T-helper 2 cell (primary cell): ENCODE data around the gene ZNF135.

ENCODE experiments used
- DNase-seq, 5 experiments: peaks; one replicate each; pipeline versions ENCODE4 v3.0.0 to v3.0.0-alpha.2; 2012 to 2022

The ZNF135 gene

GRCh38 chr19:58047672-58048071 is 11.4 kb upstream of the ZNF135 start:
- DNase-seq: no peak

DNA sequence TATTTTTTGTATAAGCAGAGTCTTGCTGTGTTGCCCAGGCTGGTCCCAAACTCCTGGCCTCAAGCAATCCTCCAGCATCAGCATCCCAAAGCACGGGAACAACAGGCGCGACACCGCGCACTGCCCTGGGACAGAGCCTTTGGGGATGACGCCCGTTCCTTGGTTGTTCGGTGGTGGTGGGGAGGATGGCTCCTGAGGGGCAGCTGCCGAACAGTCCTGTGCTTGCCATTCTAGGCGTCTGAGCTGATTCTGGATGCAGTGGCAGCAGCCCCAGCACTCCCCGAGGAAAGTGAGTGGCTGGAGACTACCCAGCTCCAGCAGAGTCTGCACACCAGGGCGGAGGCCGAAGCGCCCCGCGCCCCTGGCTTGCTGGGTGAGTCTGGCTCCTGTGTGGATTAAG is 6.8 kb upstream of the ZNF135 start:
- DNase-seq: no peak

- DNase-seq: no peak
These were observed 5.5 kb upstream of the ZNF135 start for GRCh38 chr19:58053480-58054156.

DNA sequence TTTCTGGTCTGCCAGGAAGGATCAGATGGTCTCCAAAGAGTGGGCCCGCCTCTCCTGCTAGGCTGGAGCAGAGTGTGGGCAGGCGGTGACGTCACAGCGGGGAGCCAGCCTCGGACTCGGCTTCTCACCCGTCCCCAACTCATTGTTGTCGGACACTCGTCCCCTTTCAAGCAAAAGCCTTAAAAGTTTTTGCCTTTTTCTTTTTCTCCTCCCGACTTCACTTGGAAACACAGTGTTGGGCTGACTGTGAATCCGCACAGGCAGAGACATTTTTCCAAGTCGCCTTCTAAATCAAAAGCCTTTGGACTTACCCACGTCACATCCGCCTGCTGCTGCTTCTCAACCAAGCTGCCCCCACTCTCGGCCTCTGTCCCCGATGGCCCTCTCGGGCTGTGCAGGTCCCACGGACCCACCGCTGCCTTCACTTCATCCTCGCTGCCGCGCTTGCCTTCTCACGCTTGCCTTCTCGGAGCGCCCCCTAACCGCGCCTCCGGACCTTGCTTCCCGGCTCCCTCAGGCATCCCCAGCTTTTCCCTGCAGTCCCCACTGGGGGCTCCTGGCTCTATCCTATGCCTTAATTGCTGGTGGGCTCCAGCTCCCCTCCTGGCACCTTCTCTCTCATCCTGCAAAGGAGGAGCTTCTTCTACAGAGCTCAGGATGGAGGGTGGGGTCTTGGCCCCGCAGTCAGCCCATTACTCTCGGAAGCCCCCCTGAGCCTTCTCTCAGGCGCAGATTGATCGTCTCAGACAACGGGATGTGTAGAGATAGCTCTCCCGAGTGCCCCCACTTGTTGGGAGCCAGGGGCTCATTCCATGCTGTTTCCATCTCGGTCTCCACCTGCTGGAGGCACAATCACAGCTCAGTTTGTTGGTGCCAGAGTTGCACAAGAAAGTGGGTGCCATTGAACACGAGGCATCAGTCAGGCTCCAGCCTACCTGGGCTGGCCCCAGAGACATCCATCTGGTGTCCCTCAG is 3.9 kb upstream of the ZNF135 start:
- no peak for DNase-seq

DNA sequence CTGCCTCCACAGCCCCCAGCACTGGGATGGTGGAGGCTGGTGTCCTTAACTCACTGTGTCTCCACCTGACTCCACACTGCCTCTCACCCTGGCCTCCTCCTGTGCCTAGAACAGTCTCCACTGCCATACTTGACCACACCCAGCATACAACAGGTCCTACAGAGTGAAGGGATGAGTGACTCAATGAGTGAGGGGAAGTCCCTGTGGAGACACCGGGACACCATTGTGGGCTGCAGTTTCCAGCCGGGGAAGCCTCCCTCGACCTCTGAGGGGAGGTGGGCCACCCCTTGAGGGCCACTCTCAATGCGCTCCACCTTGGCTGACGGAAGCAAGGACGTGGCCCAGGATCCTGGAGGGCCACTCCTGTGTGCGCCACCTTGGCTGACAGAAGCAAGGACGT is 2.8 kb upstream of the ZNF135 start:
- DNase-seq: no peak

- no peak for DNase-seq
These were observed 2.2 kb upstream of the ZNF135 start for GRCh38 chr19:58056861-58057260.

DNA sequence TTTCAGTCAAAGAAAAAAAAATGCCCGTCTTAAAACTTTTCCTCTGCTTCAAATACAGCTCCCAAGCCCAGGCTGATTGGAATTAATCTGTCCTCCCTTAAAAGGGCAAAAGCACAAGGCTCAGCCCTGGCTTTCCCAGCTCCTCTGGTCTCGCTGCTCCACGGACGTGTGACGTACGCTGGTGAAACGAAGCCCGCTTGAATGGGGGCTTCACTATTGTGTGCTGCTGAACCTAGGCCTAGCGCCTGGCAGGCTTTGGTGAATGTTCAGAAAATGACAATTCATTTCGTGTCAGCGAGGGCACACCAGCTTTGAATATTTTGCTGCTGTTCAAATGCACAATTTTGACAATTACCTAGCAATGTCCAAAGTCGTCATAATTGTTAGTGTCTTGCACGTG is 615 bp upstream of the ZNF135 start:
- no peak for DNase-seq

GRCh38 chr19:58059671-58060078 is 593 bp downstream of the ZNF135 start:
- DNase-seq: no peak

DNA sequence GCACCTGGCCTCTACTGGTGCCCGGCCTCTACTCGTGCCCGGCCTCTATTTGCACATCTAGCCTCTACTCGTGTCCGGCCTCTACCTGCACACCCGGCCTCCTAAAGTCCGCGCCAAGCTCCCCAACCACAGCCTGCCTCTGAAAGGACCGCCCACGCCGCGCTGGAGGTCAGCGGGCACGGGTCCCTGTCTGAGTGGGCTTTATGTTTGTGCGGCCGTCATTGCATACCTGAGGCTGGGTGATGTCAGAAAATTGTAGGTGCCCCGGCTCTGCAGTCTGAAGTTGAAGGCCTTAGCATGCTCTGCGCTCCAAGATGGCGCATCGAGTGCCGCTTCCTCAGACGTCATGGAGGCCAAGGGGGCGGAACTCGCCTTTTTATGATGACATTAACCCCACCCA is 1.1 kb downstream of the ZNF135 start:
- no peak for DNase-seq

- DNase-seq: no peak
These were observed 4.6 kb downstream of the ZNF135 start for GRCh38 chr19:58063712-58064111.

- no peak for DNase-seq
These were observed 8.3 kb downstream of the ZNF135 start for GRCh38 chr19:58067240-58067912.

DNA sequence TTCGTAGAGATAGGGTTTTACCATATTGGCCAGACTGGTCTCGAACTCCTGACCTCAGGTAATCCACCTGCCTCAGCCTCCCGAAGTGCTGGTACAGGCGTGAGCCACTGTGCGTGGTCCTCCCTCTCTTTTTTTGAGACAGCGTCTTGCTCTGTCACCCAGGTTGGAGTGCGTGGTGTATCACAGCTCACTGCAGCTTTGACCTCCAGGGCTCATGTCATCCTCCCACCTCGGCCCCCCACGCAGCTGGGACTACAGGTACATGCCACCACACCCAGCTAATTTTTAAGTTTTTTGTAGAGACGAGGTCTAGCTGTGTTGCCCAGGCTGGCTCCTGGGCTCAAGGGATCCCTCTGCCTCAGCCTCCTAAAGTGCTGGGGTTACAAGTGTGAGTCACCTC is 20.7 kb downstream of the ZNF135 start:
- DNase-seq: no peak

DNA sequence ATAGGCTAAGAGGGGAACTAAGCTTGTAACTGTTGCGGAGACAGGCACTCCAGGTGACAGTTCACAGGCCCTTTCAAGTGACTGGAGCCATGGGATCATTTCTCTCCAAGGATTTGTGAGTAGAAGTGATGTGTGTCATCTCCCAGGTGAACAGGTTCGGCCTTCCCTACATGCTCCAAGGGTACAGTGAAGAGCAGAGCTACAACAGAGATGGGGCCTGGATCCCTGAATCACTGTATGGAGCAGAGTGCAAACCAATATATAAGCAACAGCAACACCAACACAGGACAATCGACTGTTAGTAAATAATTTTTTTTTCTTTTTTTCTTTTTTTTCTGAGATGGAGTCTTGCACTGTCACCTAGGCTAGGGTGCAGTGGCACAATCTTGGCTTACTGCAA is 23.9 kb downstream of the ZNF135 start:
- DNase-seq: no peak

DNA sequence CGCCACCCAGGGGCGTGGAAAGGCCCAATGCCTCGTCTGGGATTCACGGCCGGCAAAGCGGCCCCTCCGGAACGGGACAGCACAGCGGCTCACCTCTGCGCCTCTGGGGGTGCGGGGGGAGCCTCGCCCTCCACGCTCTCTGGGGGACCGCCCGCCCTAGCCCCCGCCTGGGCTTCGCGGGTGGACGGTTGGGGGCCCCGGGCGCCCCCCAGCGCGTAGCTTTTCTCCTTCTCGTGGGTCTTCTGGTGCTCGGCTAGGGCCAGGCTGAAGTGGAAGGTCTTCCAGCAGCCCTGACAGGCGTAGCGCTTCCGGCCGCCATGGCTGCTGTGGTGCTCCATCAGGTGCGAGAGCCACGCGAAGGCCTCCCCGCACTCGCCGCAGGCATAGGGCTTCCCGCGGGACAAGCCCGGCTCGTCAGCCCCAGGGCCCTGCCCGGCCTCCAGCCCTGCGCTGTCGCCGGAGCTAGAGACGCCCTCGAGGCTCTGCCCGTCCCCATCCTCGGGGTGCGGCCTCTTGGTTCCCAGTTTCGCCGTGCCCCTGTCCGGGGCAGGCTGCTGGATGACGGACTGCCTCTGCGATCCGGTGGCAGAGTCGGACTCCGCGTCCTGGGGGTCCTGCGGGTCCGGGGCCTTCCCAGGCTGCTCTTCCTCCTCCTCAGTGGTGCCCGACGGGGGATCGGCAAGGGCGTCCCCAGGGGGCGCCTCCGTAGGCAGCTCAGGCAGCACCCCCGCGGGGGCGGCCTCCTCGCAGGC is 25.7 kb downstream of the ZNF135 start:
- no peak for DNase-seq

DNA sequence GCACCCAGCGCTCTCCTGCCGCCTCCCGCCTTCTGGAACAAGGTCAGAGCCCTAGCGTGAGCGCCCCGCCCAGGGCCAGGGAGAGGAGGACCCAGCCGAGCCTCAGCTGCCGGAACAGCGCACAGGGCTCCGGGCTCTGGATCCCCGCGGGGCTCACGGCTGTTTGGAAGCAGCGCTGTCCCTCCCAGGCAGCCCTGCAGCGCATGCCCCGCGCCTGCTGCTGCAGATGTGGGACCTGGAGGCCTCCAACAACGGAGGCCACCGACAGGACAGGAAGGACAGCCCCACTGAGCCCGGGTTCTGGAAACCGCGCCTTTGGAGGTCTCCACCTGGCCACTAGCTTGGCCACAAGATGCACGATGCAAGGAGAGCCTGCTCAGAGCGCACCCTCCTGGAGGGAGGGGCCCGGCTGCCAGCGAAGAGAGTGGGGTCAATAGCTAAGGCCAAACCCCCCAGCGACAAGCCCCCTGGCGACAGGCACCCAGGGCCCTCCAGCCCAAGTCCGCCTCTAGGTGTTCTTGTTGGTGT is 26.3 kb downstream of the ZNF135 start:
- DNase-seq: no peak

- DNase-seq: no peak
These were observed 28.0 kb downstream of the ZNF135 start for GRCh38 chr19:58086825-58087710.

GRCh38 chr19:58088521-58089052 is 29.5 kb downstream of the ZNF135 start:
- DNase-seq: no peak

GRCh38 chr19:58089846-58090245 is 30.8 kb downstream of the ZNF135 start:
- no peak for DNase-seq

DNA sequence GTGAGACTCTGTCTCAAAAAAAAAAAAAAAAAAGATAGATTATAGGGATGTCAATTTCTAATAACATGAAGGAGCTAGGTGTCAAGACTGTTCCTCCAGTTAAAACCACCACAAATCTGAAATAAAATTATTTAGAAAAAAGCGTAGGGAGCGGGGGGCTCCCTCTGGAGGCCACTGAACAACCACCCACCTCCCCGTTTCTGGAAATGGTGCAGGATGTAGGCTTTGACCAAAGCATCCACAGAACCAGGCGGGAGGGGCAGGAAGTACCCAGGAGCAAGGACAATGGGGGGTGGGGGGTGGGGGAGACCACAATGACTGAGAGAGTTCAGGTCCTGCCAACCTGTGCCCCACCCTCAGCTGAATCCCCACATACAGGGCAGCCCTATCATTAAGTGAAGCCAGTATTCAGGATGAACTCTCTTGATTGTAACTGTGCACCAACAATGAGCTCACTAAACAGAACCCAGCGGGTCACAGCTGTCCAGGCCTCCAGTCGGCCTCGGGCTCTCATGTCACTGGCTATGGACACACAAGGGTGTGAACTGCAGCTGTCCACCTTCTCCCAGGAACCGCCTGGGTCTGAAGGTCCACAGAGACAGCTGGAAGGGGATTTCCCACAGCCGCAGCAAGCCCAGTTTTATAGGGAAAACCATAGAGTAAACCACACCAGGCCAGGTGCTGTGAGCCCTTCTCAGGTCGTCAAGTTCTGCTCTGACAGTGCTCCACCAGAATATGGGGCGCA is 32.3 kb downstream of the ZNF135 start:
- DNase-seq: no peak

DNA sequence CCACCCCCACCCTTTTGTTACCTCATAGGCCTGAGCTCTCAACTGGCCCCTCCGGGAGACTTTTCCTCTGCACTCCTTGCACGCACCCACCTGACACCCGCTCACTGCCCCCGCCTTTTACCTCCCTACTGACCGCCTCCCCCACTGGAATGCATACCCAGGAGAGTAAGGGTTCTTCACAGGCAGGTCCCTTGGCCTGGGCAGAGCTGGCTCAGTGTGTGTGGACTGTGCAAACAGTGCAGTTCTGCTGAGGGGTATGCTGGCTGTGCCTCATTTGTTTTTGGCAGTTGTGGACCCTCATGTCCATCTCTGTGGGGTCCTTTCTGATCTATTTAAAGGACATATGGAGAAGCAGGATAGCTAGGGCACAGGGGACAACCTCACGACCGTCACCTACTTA is 34.0 kb downstream of the ZNF135 start:
- no peak for DNase-seq
